ENCODE measurements around the gene NFKB2.

GRCh38 chr10:102400598-102401341 is 5.3 kb downstream of the NFKB2 start:
- TF ChIP-seq CTCF (IDR thresholded peaks at IDR 0.05) (no peak), POLR2A (IDR thresholded peaks at IDR 0.05) (no peak)
